Gastroesophageal sphincter (tissue), 4 donors: ENCODE measurements around the gene TUT4. TPM values are rescaled to one million over a fixed set of nuclear protein-coding genes. Genes with fewer than 3 reads are reported as not detected.

ENCODE experiments used
- ATAC-seq: fragments of 150-250 bp; one replicate; pipeline ENCODE4 v1.9.1; 2016; ENCODE audit warnings: mild to moderate bottlenecking, moderate library complexity
- H3K27ac ChIP-seq, 4 donors: fragments of 200-600 bp; sonication (generic) in 3 of 4; 1 replicate in 3 of 4; 2 replicates in 1 of 4; pipeline ENCODE4 v1.5.1; 2016 to 2019
- H3K27me3 ChIP-seq: fragments of 200-600 bp; sonication (generic); one replicate; pipeline ENCODE4 v1.5.1; 2019
- H3K36me3 ChIP-seq, 2 donors: fragments of 200-600 bp; sonication (generic); one replicate each; pipeline ENCODE4 v1.5.1; 2019; ENCODE audit warnings: control low read depth in 1 of 2
- H3K4me1 ChIP-seq, 3 donors: fragments of 200-600 bp; sonication (generic); 1 replicate in 2 of 3; 2 replicates in 1 of 3; pipeline ENCODE4 v1.5.1; 2016 to 2019; ENCODE audit warnings: control low read depth in 2 of 3
- H3K4me3 ChIP-seq, 2 donors: fragments of 200-600 bp; sonication (generic); one replicate each; pipeline ENCODE4 v1.5.1; 2019; ENCODE audit warnings: mild to moderate bottlenecking in 1 of 2, moderate library complexity in 1 of 2
- H3K9me3 ChIP-seq, 3 donors: fragments of 200-600 bp; sonication (generic); one replicate each; pipeline ENCODE4 v1.5.1; 2017 to 2019; ENCODE audit warnings: control low read depth in 2 of 3
- CTCF ChIP-seq, 4 experiments: fragments of 200-600 bp in 2 of 4; fragments of 450-650 bp in 2 of 4; sonication (generic) in 1 of 4; IDR thresholded peaks; one replicate each; pipeline ENCODE4 v1.5.1; 2017 to 2019; ENCODE audit warnings: antibody characterized with exemption in 4 of 4, mild to moderate bottlenecking in 2 of 4, moderate library complexity in 2 of 4
- EP300 ChIP-seq: sonication (generic); formaldehyde crosslinking; IDR thresholded peaks from one replicate; pipeline ENCODE4 v1.6.1; 2017; ENCODE audit warnings: antibody characterized with exemption, mild to moderate bottlenecking
- POLR2A ChIP-seq, 2 donors: fragments of 450-650 bp; IDR thresholded peaks; one replicate each; pipeline ENCODE4 v1.6.1; 2017; ENCODE audit warnings: antibody characterized with exemption in 2 of 2, mild to moderate bottlenecking in 2 of 2, moderate library complexity in 1 of 2
- POLR2AphosphoS5 ChIP-seq: sonication (generic); formaldehyde crosslinking; IDR thresholded peaks from one replicate; pipeline ENCODE4 v1.6.1; 2017; ENCODE audit warnings: antibody characterized with exemption
- WGBS, 2 donors: methylation state at CpG; one replicate each; pipeline ENCODE4 v1.1.5; 2018; ENCODE audit warnings: low coverage in 1 of 2; 5-methylcytosine and 5-hydroxymethylcytosine counted together
- total RNA-seq, 4 donors: library from RNA; depleted of rRNA; stranded (reverse); fragments of >200 nt; gene quantifications; one replicate each; pipeline ENCODE4 v1.1.0, GENCODE V29; 2016

TUT4 gene
- total RNA-seq, 4 donors from 2014 or later, result 32.3 to 56.5 (median 34.0) TPM

GRCh38 chr1:52551507-52552235 lies 1.2 kb downstream of the TUT4 start:
- Histone ChIP-seq H3K9me3 (no peaks in the 10 kb centered on the region), H3K4me3 (peak overlapping the region; percentile 82 to 83), H3K27ac (peak overlapping the region in 3 of 4 donors; percentile 91 to 95 (median 92)), H3K4me1 (peaks cover 0 to 50% (median 10%) of the 10 kb centered on the region in 3 donors), H3K36me3 (no peaks in the 10 kb centered on the region), H3K27me3 (no peaks in the 10 kb centered on the region)
- TF ChIP-seq POLR2A (IDR thresholded peaks at IDR 0.05) (no peak), POLR2AphosphoS5 (no peak), CTCF (IDR thresholded peaks at IDR 0.05) (no peak), EP300 (no peak)
- WGBS, 2 donors, result 1 to 10% methylated on average over 20 of the region's 20 CpGs
- no peak for ATAC-seq

- Histone ChIP-seq H3K36me3 (no peaks in the 10 kb centered on the region), H3K4me3 (no peak overlapping the region), H3K27me3 (no peaks in the 10 kb centered on the region), H3K27ac (no peak overlapping the region), H3K9me3 (no peaks in the 10 kb centered on the region), H3K4me1 (peaks cover 0 to 50% (median 10%) of the 10 kb centered on the region in 3 donors)
- no peak for ATAC-seq
- TF ChIP-seq POLR2AphosphoS5, result no peak
- 73 to 84% methylated on average over 3 to 4 of the region's 7 CpGs for WGBS, 2 donors
Observed at GRCh38 chr1:52550447-52550846, 2.4 kb downstream of the TUT4 start.

GRCh38 chr1:52549267-52549666 lies 3.6 kb downstream of the TUT4 start:
- H3K4me1 ChIP-seq, result peaks cover 0 to 44% (median 10%) of the 10 kb centered on the region in 3 donors
- no peaks in the 10 kb centered on the region for H3K36me3 ChIP-seq
- H3K27me3 ChIP-seq, result no peaks in the 10 kb centered on the region
- no peak overlapping the region for H3K27ac ChIP-seq
- TF ChIP-seq POLR2AphosphoS5 (no peak), EP300 (no peak), CTCF (IDR thresholded peaks at IDR 0.05) (no peak), POLR2A (IDR thresholded peaks at IDR 0.05) (no peak)
- no peak for ATAC-seq
- H3K9me3 ChIP-seq, result no peaks in the 10 kb centered on the region
- no peak overlapping the region for H3K4me3 ChIP-seq

- Histone ChIP-seq H3K27ac (no peak overlapping the region), H3K4me1 (peaks cover 0 to 36% (median 5%) of the 10 kb centered on the region in 3 donors), H3K9me3 (peaks cover 0 to 22% (median 0%) of the 10 kb centered on the region in 3 donors), H3K27me3 (no peaks in the 10 kb centered on the region), H3K4me3 (no peak overlapping the region), H3K36me3 (peaks cover 0 to 9% of the 10 kb centered on the region in 2 donors)
- WGBS, 2 donors, result 87 to 91% methylated on average over 3 to 5 of the region's 5 CpGs
- ATAC-seq, result no peak
- TF ChIP-seq POLR2AphosphoS5, result no peak
- TF ChIP-seq CTCF (IDR thresholded peaks at IDR 0.05), result no peak
- no peak for TF ChIP-seq POLR2A (IDR thresholded peaks at IDR 0.05)
- TF ChIP-seq EP300, result no peak
Observed at GRCh38 chr1:52546852-52547251, 6.0 kb downstream of the TUT4 start.

- Histone ChIP-seq H3K4me3 (no peak overlapping the region), H3K9me3 (peaks cover 0 to 32% (median 0%) of the 10 kb centered on the region in 3 donors), H3K36me3 (peaks cover 0 to 9% of the 10 kb centered on the region in 2 donors), H3K27ac (no peak overlapping the region), H3K27me3 (no peaks in the 10 kb centered on the region), H3K4me1 (peaks cover 0 to 16% (median 0%) of the 10 kb centered on the region in 3 donors)
- no peak for ATAC-seq
- TF ChIP-seq EP300 (no peak), POLR2A (IDR thresholded peaks at IDR 0.05) (no peak), CTCF (IDR thresholded peaks at IDR 0.05) (no peak)
- 95 to 96% methylated on average over 4 to 5 of the region's 8 CpGs for WGBS, 2 donors
Observed at GRCh38 chr1:52544665-52545525, 8.0 kb downstream of the TUT4 start.
